H1 (cell line): ENCODE data around the gene DERL3. TPM values are rescaled to one million over a fixed set of nuclear protein-coding genes. Genes with fewer than 3 reads are reported as not detected.

Experiments used
- CHD2 ChIP-seq: IDR thresholded peaks from 2 replicates; pipeline ENCODE4 v1.6.1; 2012; ENCODE audit warnings: low read length, improper control_type of control experiment
- NRF1 ChIP-seq: IDR thresholded peaks from 2 replicates; pipeline ENCODE4 v1.6.1; 2011; ENCODE audit warnings: mild to moderate bottlenecking, low read depth, low read length, improper control_type of control experiment
- SIRT6 ChIP-seq: IDR thresholded peaks from one replicate; pipeline ENCODE4 v1.7.1; 2012; ENCODE audit warnings: low read length, inconsistent platforms
- TCF12 ChIP-seq: IDR thresholded peaks from 2 replicates; pipeline ENCODE4 v1.6.1; 2011; ENCODE audit warnings: low read depth, mild to moderate bottlenecking, low read length
- polyA plus RNA-seq, 7 experiments: library from polyadenylated mRNA; depleted of rRNA in 3 of 7; stranded (reverse) in 5 of 7; unstranded in 2 of 7; fragments of >200 nt in 5 of 7; fragments of 200-250 nt in 2 of 7; gene quantifications; 1 replicate in 5 of 7; 2 replicates in 1 of 7; 4 replicates in 1 of 7; pipeline versions ENCODE4 v1.2.1 to v1.2.3, GENCODE V29; 2011 to 2013; ENCODE audit warnings: missing spikeins in 2 of 7, mixed read lengths in 2 of 7
- total RNA-seq: library from RNA; stranded (reverse); fragmentation: NEBNext Ultra II Directional; extraction: Animal tissue kit (Norgen Biotek cat#: 25700); gene quantifications from 2 replicates; pipeline ENCODE4 v1.2.1, GENCODE V29; 2021
- TF ChIP-seq, protein P1 (sequence below), 3 experiments: IDR thresholded peaks; 1 replicate in 2 of 3; 2 replicates in 1 of 3; pipeline versions ENCODE4 v1.5.1 to v1.6.1; 2011; ENCODE audit warnings: low read length in 3 of 3, mild to moderate bottlenecking in 3 of 3, inconsistent platforms in 2 of 3, low read depth in 1 of 3, moderate library complexity in 1 of 3; ENCODE audit not compliant: insufficient read depth in 1 of 3; ENCODE audit errors: control extremely low read depth in 1 of 3

The DERL3 gene
- total and polyA plus RNA-seq, 2 of the 8 experiments (the other 6 are each of a cell fraction or from before 2014, with no cell fraction given): 8.7 to 19.5 TPM

DNA sequence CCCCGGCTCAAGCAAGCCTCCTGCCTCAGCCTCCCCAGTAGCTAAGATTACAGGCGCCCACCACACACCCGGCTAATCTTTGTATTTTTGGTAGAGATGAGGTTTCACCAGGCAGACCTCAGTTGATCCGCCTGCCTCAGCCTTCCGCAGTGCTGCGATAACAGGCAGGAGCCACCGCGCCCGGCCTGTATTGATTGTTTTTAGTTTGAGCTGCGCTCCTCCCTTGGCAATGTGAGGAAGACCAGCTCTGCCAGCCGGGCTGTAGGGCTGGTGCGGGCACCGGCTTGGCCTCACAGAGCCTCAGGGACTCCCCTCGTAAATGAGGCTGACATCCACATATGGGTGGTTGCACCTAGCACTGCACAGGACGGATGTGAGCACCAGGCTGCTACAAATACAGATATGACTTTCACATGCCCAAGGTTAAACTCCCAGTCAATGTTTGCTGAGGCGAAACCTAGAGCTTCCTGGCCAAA is 11.4 kb upstream of the DERL3 start (continued):
- TF ChIP-seq NRF1 (no peak), CHD2 (no peak), SIRT6 (no peak), TCF12 (no peak)
- TF ChIP-seq, protein P1, sequence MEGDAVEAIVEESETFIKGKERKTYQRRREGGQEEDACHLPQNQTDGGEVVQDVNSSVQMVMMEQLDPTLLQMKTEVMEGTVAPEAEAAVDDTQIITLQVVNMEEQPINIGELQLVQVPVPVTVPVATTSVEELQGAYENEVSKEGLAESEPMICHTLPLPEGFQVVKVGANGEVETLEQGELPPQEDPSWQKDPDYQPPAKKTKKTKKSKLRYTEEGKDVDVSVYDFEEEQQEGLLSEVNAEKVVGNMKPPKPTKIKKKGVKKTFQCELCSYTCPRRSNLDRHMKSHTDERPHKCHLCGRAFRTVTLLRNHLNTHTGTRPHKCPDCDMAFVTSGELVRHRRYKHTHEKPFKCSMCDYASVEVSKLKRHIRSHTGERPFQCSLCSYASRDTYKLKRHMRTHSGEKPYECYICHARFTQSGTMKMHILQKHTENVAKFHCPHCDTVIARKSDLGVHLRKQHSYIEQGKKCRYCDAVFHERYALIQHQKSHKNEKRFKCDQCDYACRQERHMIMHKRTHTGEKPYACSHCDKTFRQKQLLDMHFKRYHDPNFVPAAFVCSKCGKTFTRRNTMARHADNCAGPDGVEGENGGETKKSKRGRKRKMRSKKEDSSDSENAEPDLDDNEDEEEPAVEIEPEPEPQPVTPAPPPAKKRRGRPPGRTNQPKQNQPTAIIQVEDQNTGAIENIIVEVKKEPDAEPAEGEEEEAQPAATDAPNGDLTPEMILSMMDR (IDR thresholded peaks at IDR 0.05; ENCODE audit: control extremely low read depth in 1 of 3, insufficient read depth in 1 of 3, low read depth in 1 of 3, low read length in 3 of 3): no peak
